Progenitor cell of endocrine pancreas (in vitro differentiated cells): Measurements from ENCODE around the gene GAB2. TPM values are rescaled to one million over a fixed set of nuclear protein-coding genes. Genes with fewer than 3 reads are reported as not detected.

Experiments
- DNase-seq: peaks from one replicate; pipeline ENCODE4 v3.0.0; 2021; ENCODE audit warnings: low spot score; ENCODE audit not compliant: unreplicated experiment
- H3K27ac Mint-ChIP-seq: 2 replicates; pipeline ENCODE4 v1.8.0; 2021; ENCODE audit warnings: mild to moderate bottlenecking, moderate library complexity, mixed read lengths
- H3K27me3 Mint-ChIP-seq: 2 replicates; pipeline ENCODE4 v1.8.0; 2021; ENCODE audit warnings: mixed read lengths
- H3K36me3 Mint-ChIP-seq: 2 replicates; pipeline ENCODE4 v1.8.0; 2022; ENCODE audit warnings: mixed read lengths; ENCODE audit not compliant: insufficient read depth
- H3K4me1 Mint-ChIP-seq: 2 replicates; pipeline ENCODE4 v1.8.0; 2021; ENCODE audit warnings: low read depth, mixed read lengths
- H3K4me3 Mint-ChIP-seq: 2 replicates; pipeline ENCODE4 v1.8.0; 2021; ENCODE audit warnings: low read depth, mild to moderate bottlenecking, moderate library complexity, mixed read lengths
- H3K9me3 Mint-ChIP-seq: 2 replicates; pipeline ENCODE4 v1.8.0; 2021; ENCODE audit warnings: low read depth, mixed read lengths
- CTCF ChIP-seq: fragments of 200-600 bp; sonication (generic); IDR thresholded peaks from one replicate; pipeline ENCODE4 v1.5.0; 2021; ENCODE audit warnings: antibody characterized with exemption, mild to moderate bottlenecking; ENCODE audit not compliant: unreplicated experiment
- total RNA-seq: library from RNA; stranded (reverse); gene quantifications from 2 replicates; pipeline ENCODE4 v1.2.1, GENCODE V29; 2021

GAB2 gene
- total RNA-seq, 1 donor from 2014 or later = 37.6 TPM

GRCh38 chr11:78351979-78352841 lies 65.4 kb downstream of the GAB2 start:
- Mint-ChIP-seq H3K27ac (no peak overlapping the region), H3K9me3 (peaks cover 3% of the 10 kb centered on the region), H3K36me3 (peaks cover 5% of the 10 kb centered on the region), H3K4me1 (peaks cover 13% of the 10 kb centered on the region), H3K4me3 (no peak overlapping the region), H3K27me3 (no peaks in the 10 kb centered on the region)
- no peak for TF ChIP-seq CTCF
- DNase-seq = no peak

- Mint-ChIP-seq H3K4me3 (no peak overlapping the region), H3K4me1 (peaks cover 13% of the 10 kb centered on the region), H3K9me3 (no peaks in the 10 kb centered on the region), H3K36me3 (no peaks in the 10 kb centered on the region), H3K27me3 (no peaks in the 10 kb centered on the region), H3K27ac (no peak overlapping the region)
- DNase-seq = no peak
- TF ChIP-seq CTCF = no peak
Observed at GRCh38 chr11:78351193-78351592, 66.4 kb downstream of the GAB2 start.

GRCh38 chr11:78350646-78351165 lies 66.9 kb downstream of the GAB2 start:
- H3K27ac Mint-ChIP-seq = peak overlapping the region; percentile 11
- peaks cover 13% of the 10 kb centered on the region for H3K4me1 Mint-ChIP-seq
- TF ChIP-seq CTCF = no peak
- no peak overlapping the region for H3K4me3 Mint-ChIP-seq
- no peak for DNase-seq
- no peaks in the 10 kb centered on the region for H3K36me3 Mint-ChIP-seq
- H3K27me3 Mint-ChIP-seq = no peaks in the 10 kb centered on the region
- H3K9me3 Mint-ChIP-seq = no peaks in the 10 kb centered on the region

GRCh38 chr11:78350091-78350645 lies 67.5 kb downstream of the GAB2 start:
- Mint-ChIP-seq H3K36me3 (no peaks in the 10 kb centered on the region), H3K4me1 (peaks cover 13% of the 10 kb centered on the region), H3K27me3 (no peaks in the 10 kb centered on the region), H3K9me3 (no peaks in the 10 kb centered on the region), H3K4me3 (no peak overlapping the region), H3K27ac (peak overlapping the region; percentile 30)
- no peak for TF ChIP-seq CTCF
- no peak for DNase-seq

- Mint-ChIP-seq H3K4me1 (peaks cover 13% of the 10 kb centered on the region), H3K27ac (no peak overlapping the region), H3K4me3 (no peak overlapping the region), H3K9me3 (no peaks in the 10 kb centered on the region), H3K36me3 (no peaks in the 10 kb centered on the region), H3K27me3 (no peaks in the 10 kb centered on the region)
- no peak for TF ChIP-seq CTCF
- no peak for DNase-seq
Observed at GRCh38 chr11:78349624-78350023, 68.0 kb downstream of the GAB2 start.
